A172 (cell line): ENCODE data around the gene PIKFYVE. TPM values are rescaled to one million over a fixed set of nuclear protein-coding genes. Genes with fewer than 3 reads are reported as not detected.
"Not testable (repeated sequence)": the region's sequence is repeated elsewhere in the genome, so short reads cannot be mapped to it uniquely, and the experiment has no call there.

Experiments used
- DNase-seq: peaks from one replicate; pipeline ENCODE4 v3.0.0-alpha.2; 2015; ENCODE audit warnings: low spot score
- total RNA-seq: library from RNA; depleted of rRNA; stranded (reverse); fragments of >200 nt; shearing (Covaris generic); gene quantifications from 2 replicates; pipeline ENCODE4 v1.2.3, GENCODE V29; 2014

PIKFYVE gene
- total RNA-seq, 1 experiment from 2014 or later: 29.2 TPM

DNA sequence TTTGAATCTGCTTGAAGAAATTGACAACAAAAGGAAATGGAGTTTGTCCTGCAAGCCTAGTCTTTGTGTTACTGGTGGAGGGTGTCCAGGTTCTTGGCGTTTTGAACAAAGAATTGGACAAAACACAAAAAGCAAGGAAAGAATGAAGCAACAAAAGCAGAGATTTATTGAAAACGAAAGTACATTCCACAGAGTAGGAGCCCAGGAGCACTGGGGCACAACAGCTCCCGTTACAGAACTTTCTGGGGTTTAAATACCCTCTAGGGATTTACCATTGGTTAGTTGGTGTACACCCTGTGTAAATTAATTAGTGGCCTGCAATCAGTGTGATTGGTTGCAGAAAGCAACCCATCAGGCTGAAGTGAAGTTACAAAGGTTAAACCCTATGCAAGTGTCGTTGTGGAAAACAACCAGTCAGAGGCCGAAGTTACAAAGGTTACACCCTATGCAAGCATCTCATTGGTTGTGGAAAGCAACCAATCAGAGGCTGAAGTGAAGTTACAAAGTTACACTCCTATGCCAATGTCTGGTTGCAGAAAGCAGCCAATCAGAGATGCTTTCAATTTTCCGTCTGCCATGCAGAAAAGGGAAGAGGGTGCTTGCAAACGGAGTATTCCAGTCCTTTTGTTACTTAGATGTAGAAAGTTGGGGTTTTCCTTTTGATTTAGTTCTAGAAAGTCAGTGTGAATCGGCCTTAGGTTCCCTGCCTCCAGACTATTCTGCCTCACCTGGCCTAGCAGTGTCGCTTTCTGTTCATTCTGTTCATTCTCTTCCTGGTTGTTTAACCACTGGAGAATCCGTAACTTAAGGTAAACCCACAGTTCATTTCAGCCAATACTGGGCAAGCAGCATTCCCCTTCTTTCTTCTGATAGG lies 92.9 kb downstream of the PIKFYVE start:
- DNase-seq: no peak

DNA sequence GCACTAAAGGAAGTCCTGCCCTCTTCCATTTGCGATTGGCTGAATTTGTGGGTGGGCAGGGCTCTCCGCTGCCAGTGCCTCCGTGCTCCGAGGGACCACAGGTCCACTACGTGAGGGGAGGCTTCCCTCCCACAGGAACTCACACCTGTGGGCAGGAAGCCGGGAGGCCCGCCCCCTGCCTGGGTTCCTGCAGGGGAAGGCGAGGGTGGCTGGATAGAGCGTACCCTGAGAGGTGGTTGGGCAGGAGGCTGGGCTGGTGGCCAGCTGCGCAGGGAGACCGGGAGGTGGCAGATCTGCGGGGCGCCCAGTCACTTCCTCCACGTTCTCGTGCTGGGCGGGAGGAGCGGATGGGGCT lies 93.6 kb downstream of the PIKFYVE start:
- no peak for DNase-seq

DNA sequence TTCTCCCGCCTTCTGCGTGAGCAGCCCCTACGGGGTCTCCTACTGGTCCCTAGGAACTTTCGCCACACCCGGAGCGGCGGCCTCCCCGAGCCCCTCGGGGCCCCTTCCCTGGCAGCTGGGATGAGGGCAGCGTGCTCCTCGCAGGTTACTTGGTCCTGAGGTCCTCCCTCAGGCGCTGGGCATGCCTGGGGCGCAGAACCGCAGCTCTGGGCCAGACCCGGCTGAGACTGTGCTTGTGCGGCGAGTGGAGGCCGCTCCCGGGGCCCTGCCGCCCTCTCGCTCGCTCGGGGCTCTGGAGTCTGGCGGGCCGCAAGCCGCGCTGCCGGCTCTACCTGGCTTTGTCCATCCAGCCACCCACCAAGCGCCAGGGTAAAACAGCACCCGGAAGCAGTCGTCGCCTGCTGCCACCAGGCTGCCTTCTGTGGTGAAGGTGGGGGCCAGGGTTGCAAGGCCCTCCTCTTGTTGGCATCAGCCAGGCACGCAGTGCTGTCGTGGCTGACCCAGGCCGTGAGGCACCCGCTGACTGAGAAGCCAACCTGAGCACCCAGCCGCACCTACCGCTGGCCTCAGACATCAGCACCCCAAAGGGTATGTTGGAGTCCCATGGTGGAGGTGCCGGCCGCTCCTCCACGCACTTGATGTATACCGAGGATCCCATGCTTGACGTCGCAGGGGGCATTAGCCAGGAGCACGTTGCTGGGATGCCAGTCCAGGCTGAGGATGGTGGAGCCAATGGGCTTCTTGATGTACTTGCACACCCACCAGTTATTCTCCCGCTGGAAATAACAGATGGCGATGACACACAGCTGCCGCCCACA lies 94.4 kb downstream of the PIKFYVE start:
- DNase-seq: no peak

GRCh38 chr2:208361077-208361441 lies 95.0 kb downstream of the PIKFYVE start:
- no peak for DNase-seq

GRCh38 chr2:208363485-208363884 lies 97.4 kb downstream of the PIKFYVE start:
- DNase-seq: peak; percentile 85

DNA sequence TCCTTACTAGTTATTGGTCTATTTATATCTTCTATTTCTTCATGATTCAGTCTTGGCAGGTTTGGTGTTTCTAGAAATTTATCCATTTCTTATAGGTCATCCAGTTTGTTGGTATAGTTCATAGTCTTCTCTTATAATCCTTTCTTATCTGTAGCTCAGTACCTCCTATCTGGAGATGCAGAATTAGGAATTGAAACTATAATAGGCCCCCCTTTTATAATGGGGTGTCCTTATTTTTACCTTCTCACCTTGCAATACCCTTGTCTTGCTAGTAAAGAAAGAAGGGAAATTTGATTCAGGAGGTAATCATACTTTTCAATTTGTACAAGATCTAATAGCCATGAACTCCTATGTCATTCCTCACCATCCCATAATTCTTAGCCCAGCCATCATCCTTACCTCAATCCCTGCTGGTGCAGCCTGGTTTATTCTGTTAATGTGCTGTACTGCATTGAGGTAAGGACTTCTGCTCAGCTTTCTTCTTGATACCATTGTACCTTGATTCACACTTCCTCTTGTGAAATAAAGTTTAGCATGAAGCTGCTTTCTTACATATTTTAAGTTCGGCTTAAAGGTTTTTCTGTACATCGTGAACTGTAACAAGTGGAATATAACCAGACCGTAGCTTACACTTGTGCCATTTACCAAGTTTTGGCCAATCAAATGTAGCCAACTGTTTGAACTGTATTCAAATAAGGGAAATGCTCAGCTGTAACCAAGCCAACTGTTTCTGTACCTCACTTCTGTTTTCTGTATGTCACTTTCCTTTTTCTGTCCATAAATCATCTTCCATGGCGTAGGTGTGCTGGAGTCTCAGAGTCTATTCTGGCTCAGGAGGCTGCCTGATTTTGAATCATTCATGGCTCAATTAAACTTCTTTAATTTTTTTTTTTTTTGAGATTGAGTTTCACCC lies 100.4 kb downstream of the PIKFYVE start:
- DNase-seq: no peak

- no peak for DNase-seq
Measured at GRCh38 chr2:208369091-208369490, 103.0 kb downstream of the PIKFYVE start.

DNA sequence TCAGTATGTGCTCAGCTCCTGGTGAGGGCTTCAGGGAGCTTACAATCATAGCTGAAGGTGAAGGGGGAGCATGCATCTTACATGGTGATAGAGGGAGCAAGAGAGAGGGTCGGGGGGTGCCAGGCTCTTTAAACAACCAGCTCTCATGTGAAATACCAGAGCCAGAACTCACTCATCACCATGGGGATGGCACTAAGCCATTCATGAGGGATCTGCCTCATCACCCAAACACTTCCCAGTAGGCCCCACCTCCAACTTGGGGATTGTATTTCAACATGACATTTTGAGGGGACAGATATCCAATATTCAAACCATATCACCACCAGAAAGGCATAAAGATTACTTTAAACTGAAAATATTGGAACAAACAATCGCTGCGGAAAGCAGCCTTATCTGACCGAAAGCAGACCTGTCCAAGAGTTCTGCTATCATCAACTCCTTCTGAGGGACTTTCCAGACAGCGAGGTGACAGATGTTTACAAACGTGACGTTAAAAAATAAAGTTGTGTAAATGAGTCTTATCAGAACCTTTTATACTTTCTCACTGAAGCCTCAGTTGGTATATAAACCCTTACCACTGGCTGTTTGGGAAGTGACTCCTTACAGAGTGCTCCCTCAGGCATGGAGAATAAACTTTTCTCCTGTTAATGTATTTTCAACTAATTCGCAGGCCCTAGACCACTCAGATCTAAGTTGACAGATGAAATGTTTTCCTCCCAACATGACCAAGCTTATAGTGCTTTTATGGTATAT lies 105.0 kb downstream of the PIKFYVE start:
- DNase-seq: no peak

GRCh38 chr2:208371634-208371935 lies 105.5 kb downstream of the PIKFYVE start:
- DNase-seq: no peak

DNA sequence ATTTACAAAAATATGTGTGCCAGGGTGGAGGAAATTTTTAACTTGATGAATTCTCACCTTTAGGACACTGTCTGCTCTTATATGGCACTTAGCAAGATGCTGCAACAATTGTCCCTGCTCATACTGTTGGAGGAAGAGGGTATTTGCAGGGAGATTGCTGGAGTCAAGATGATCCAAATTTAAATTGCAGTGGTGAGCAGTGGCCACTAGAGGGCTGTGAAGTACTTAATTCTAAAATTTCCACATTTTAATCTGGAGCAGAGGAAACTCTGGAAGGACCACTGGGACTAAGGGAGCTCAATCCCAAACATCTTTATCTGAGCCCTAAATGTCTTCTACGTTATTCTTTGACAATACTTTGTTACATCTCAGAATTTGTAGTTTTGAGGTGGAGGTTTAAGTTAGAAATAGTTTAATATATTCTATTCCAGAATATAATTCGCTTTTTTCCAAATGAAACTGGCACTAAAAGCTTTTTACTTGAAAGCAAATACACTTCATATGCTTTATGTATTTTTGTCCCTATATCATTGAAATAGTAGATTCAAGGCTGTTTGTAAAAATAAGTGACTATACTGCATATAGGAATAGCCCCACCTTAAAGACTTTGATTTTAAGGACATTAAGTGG lies 107.5 kb downstream of the PIKFYVE start:
- DNase-seq: peak; percentile 65

DNA sequence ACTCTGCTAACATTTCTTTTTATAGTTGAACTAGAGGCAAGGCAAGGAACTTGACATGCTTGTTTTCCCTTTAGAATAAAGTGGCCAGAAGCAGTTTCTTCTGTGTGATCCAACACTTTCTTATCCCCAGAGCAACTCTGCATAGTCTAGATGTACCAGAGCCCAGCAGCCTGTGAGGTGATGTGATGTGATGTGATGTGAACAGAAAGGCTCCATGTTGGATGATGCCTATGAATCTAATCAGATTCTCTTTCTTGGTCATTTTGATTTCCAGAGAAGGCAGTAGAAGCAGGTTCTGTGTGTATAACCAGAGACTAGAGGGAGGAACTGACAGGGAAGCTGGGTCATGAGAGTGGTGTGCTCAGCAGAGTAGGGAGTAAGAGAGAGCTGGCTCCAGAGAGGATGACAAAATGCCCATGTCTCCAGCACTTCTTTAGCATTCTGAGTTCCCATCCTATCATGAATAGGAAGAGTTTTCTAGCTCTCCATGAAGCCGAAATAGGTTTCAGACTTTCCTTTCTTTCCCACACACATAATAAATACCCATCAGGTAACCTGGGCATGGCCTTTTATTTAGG lies 109.5 kb downstream of the PIKFYVE start:
- DNase-seq: no peak

DNA sequence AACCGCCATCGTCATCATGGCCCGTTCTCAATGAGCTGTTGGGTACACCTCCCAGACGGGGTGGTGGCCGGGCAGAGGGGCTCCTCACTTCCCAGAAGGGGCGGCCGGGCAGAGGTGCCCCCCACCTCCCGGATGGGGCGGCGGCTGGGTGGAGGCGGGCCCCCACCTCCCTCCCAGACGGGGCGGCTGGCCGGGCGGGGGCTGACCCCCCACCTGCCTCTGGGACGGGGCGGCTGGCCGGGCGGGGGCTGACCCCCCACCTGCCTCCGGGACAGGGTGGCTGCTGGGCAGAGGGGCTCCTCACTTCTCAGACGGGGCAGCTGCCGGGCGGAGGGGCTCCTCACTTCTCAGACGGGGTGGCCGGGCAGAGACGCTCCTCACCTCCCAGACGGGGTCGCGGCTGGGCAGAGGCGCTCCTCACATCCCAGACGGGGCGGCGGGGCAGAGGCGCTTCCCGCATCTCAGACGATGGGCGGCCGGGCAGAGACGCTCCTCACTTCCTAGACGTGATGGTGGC lies 111.3 kb downstream of the PIKFYVE start:
- DNase-seq: not testable (repeated sequence)

DNA sequence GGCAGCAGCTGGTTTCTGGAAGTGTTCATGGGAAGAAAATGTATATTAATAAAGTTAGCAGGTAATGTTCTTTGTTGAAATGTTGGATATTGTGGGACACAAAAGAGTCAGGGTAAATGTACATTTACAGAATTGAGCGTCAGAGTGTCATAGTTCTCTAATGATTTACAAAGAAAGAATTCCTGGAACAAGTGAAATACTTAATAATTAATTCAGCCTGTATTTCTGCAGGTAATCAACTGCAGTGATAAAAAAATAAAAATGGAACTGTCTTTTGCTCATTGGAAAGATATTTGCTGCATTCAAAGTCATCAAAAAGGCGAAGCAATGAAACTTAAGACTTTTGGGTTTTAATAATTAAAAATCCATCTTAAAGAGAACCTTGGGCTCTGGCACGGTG lies 113.1 kb downstream of the PIKFYVE start:
- no peak for DNase-seq

- DNase-seq: no peak
Measured at GRCh38 chr2:208384637-208385036, 118.6 kb downstream of the PIKFYVE start.

DNA sequence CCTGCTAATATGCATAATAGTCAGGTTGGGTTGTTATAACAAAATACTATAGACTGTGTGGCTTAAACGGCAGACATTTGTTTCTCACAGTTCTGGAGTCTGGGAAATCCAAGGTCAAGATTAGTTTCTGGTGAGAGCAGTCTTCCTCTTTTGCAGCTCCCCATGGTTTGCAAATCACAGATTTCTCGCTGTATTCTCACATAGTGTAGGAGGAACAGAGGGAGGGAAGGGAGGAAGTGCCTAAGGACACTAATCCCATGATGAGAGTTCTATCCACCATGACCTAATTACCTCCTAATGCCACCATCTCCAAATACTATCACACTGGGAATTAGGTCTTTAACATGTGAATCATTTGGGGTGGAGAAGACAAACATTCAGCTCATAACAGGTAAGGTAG lies 120.5 kb downstream of the PIKFYVE start:
- DNase-seq: no peak

DNA sequence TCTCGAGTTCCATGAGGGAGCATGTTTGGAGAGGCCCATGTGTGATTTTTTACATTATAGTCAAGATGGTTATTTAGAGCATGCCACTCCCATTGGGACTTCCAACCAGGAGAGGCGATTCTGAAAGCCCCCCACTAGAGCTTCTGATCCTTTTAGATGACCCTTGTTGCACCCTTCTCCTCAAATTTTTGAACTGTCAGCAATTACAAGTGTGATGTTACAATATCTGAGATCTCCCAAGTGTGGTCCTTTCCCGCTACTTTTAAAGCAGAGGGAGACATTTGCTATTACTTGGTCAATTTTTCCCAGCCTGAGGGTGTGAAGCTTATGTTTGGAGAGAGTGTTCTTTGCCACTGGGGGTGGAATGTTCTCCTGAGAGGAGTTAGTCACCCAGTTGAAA lies 123.9 kb downstream of the PIKFYVE start:
- DNase-seq: no peak

GRCh38 chr2:208392300-208392699 lies 126.2 kb downstream of the PIKFYVE start:
- no peak for DNase-seq

DNA sequence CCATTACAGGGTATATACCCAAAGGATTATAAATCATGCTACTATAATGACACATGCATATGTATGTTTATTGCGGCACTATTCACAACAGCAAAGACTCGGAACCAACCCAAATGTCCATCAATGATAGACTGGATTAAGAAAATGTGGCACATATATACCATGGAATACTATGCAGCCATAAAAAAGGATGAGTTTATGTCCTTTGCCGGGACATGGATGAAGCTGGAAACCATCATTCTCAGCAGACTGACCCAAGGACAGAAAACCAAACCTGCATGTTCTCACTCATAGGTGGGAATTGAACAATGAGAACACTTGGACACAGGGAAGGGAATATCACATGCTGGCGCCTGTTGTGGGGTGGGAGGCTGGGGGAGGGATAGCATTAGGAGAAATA lies 130.7 kb downstream of the PIKFYVE start:
- DNase-seq: not testable (repeated sequence)

- no peak for DNase-seq
Measured at GRCh38 chr2:208399201-208399600, 133.1 kb downstream of the PIKFYVE start.
